Measurements from ENCODE around the gene RBM47.

RBM47 gene

DNA sequence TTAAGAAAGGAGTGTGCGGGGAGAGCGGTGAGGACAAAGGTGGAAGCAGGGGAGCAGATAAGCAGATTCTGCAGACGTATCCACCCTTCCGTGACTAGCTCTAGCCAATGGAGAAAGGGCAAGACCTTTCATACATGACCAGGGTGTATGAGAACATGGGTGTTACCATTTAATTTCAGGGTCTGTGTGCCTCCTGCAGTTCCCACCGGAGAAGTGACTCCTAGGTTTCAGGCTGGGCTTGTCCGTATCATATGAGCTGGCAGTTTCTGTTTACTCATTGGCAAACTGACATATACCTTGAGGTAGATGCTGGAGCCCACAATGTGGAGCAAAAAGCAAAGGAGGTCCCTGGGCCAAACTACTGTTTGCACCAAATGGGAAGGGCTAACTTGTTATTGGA lies 6.8 kb downstream of the RBM47 start:
- FAIRE-seq: no peak

DNA sequence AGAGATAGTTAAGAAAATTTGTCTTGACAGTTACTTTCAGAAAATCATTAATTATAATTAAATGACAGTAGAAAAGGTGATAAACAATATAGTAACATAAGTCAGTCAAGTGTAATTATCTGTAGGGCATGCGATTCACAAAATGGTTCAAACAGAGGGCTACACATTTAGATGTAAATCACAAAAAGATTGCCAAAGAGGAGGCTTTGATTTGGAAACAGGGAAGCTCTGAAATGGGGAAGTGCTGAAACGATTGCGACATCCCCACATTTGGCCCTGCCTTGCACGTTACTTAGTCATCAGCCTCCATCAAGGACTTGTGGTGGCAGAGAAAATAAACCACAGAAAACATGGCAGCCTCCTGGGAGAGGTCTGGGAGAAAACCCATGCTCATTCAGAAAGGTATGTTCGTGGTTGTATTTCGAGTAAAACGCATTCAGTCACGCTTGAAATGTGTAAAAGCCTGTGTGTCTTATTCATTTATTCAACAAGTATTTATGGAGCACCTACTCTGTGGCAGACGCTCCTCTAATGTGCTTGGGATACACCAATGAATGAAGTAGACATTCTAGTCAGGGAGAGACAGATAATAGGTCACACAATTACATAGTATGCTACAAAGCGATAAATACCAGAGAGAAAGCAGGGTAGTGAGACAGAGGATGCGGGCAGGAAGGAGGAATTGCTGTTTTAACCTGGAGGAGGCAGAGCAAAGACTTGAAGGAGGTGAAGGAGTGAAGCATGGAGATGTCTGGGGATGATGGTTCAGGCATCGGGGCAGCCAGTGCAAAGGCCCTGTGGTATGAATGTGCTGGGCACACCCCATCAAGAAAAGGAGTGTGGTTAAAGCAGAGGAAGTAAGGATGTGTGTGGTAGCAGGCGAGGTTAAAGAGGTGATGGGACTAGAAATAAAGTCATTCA lies 7.8 kb downstream of the RBM47 start:
- no peak for FAIRE-seq

- no peak for FAIRE-seq
Measured at GRCh38 chr4:40621229-40621591, 8.5 kb downstream of the RBM47 start.

DNA sequence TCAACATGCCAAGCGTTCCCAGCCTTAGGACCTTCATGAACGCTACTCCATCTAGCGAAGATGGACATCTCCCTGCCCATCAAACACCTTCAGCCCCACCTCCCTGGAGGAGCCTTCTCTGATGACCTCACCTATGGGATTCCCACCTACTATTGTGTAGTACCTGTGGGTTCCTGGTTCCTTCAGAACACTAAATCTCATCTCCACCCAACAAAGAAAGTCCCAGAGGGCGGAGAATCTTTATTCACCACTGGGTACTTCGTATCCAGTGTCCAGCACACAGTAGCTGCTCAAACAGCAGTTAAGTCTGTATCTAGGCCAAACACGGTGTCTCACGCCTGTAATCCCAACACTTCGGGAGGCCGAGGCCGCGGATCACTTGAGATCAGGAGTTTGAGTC lies 10.1 kb downstream of the RBM47 start:
- FAIRE-seq: no peak

- FAIRE-seq: no peak
Measured at GRCh38 chr4:40617872-40618271, 11.8 kb downstream of the RBM47 start.

GRCh38 chr4:40614031-40614430 lies 15.6 kb downstream of the RBM47 start:
- FAIRE-seq: no peak

GRCh38 chr4:40613456-40613855 lies 16.2 kb downstream of the RBM47 start:
- FAIRE-seq: no peak

- FAIRE-seq: no peak
Measured at GRCh38 chr4:40612831-40613230, 16.8 kb downstream of the RBM47 start.

DNA sequence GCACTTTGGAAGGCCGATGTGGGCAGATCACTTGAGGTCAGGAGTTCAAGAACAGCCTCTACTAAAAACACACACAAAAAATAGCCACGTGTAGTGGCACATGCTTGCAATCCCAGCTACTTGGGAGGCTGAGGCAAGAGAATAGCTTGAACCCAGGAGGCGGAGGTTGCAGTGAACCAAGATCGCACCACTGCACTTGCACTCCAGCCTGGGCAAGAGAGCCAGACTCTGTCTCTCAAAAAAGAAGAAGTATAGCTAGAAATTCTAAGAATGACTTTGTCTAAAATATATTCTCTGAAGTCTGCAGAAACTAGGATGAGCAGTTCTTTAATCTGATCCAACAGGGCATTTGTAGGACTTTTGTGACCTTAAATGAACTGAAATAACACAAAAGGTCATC lies 17.4 kb downstream of the RBM47 start:
- FAIRE-seq: no peak

GRCh38 chr4:40608628-40609027 lies 21.0 kb downstream of the RBM47 start:
- no peak for FAIRE-seq

GRCh38 chr4:40607221-40607620 lies 22.4 kb downstream of the RBM47 start:
- no peak for FAIRE-seq

DNA sequence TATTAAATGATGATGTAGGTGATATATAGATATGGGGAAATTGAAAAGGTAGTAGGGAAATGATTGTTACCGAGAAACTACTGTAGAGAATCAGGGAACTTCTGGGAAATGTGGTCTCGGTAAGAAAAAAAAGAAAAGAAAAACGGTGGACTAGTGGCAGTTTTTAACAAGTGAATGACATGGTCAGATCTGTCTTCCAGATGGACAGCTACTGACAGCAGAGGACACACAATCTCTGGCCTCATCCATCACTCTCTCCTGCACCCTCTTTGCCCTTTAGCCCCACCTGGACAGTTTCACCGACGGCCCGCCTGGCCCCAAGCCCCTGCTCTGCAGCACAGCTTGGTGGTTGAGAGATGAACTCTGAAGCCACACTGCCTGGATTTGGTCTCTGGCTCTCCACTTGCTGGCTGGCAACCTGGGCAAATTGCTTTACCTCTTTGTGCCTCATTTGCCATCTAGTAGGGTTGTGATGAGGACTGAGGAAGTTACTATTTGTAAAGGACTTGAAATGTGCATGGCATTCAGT lies 23.4 kb downstream of the RBM47 start:
- no peak for FAIRE-seq

DNA sequence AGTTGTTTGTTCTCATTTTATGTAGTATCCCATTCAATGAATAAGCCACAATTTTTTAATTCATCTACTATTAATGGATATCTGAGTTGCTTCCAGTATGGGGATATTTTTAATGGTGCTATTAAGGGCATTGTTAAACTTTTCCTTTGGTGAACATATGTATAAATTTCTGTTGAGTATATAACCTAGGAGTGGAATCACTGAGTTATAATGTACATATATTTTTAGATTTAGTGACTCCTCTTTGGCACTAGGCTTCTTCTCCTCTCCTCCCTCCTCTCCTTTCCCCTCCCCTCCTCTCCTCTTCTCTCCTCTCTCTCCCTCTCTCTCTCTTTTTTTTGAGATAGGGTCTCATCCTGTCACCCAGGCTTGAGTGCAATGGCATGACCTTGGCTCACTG lies 26.4 kb downstream of the RBM47 start:
- no peak for FAIRE-seq

- FAIRE-seq: no peak
Measured at GRCh38 chr4:40601641-40602040, 28.0 kb downstream of the RBM47 start.

- FAIRE-seq: no peak
Measured at GRCh38 chr4:40600850-40601249, 28.8 kb downstream of the RBM47 start.

GRCh38 chr4:40599431-40599830 lies 30.2 kb downstream of the RBM47 start:
- FAIRE-seq: no peak

DNA sequence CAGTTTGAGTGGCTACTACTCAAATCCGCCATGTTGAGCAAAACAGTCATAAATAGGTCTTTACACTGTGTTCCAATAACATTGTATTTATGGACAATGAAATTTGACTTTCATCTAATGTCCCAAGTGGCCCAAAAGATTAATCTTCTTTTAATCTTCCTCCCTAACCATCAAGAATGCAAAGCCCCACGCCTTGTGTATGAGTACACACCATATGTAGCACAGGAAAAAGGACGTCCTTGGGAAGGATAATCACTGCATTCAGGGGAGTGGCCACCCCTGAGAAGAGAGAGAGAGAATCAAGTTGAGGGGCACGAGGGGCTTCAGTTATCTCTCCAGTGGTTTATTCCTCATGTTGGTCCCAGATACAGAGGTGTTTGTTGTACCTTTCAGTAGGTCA lies 33.1 kb downstream of the RBM47 start:
- FAIRE-seq: no peak

- no peak for FAIRE-seq
Measured at GRCh38 chr4:40595981-40596380, 33.7 kb downstream of the RBM47 start.

DNA sequence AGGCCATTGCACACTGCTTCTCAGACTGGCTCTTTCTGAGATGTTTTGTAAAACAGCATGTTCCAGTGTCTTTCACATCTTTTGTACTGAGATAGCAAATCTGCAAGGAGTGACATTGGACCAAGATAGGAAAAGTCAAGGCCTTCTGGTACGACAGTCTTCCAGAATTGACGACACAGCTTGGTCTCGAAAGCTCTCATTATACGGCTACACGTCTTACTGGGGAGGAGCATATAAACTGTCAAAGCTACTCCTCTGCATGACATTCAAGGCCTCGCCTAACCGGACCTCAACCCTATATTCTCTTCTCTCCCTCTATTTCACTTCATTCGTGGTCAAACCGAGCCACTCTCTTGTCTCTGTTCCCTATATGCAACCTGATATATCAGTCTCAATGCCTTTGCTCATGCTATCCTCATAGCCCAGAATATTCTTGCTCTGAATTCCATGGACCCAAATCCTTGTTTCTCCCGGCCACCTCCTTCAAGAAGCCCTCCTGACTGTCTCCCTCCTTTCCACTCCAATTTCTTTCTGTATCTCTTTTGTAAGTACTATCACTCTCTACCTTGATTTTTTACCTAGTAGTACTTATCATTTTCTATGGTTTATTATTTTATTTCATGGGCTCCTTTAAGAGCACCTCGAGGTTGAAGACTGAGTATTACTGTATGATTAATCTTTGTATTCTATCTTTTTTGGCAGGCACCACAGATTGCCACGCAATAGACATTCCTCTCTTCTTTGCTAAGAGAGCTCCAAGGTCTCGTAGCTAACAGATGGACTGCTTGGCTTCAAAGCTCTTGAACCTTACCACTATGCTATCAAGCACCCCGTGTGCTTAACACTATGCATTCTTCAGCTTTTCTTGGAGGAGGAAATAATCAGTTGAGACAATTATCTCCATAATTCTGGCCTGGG lies 35.1 kb downstream of the RBM47 start:
- FAIRE-seq: no peak

DNA sequence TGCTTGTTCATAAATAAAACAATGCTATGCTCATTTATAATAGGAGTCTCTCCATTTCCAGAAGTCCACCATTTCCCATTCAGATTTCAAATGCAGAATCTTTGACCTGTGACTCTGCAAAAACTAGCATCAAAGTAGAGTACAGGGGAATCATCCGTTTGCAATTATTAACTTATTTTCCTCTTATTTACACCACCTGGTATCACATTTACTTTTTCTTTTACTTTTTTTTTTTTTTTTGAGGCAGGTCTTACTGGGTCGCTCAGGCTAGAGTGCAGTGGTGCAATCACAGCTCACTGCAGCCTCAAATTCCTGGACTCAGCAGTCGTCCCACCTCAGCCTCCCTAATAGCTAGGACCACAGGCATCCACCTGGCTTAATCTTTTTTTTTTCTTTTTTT lies 37.6 kb downstream of the RBM47 start:
- FAIRE-seq: no peak

- FAIRE-seq: no peak
Measured at GRCh38 chr4:40587826-40588225, 41.8 kb downstream of the RBM47 start.

DNA sequence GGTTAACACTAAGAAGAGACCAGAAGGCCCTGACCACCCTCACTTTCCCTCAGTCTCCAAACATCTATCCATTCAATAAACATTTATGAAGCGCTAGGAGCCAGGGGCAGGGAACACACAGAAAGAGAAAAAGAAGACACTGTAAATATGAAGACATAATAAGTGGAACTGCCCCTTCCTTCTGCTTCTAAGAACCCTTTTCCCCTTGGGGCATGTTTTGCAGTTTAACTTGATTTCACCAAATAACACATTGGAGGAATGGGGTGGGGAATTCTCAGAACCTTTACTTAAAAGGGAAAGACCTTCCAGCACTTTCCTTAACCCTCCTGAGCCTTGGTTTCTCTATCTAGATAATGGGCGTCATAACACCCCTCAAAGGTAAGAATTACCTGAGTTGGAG lies 42.3 kb downstream of the RBM47 start:
- no peak for FAIRE-seq

DNA sequence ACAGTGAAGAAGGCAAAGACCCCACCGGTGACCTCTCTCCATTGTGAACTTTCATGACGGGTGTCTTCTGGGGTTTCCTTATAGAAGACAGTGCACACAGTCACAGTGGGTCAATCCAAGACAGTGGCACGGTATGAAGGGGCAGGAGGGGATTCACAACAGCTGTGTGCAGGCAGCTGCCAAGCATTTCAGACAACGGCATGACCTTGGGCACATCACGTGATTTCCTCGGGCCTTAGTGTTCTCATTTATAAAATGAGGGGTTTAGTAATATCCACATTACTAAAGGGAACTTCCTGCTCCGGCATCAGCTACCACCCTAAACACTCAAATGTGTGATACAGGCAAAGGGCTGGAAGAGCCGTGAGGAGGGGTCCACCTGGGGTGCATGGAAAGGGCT lies 42.9 kb downstream of the RBM47 start:
- FAIRE-seq: no peak

GRCh38 chr4:40586034-40586433 lies 43.6 kb downstream of the RBM47 start:
- FAIRE-seq: no peak
